ENCODE data around the gene PKP3.

DNA sequence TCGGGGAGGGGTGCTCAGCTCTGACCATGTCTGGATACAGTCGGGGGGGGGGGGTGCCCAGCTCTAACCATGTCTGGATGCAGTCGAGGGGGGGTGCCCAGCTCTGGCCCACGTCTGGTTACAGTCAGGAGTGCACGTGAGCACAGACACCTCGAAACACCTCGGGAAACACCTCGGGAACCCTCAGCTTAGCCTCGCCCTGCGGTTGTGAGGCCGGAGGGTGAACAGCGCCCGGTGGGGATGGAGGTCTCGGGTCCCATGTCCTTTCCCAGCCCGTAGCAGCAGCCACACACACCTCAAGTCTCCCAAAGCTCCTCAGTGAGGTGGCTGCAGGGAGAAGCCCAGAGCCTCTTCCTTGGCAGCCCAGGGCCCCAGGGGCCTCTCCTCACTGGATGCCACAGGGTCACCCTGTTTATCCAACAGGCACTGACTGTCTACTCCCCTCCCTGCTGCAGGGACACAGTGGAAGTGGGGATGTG, 18.7 kb downstream of the PKP3 start:
- TF ChIP-seq, protein P1, sequence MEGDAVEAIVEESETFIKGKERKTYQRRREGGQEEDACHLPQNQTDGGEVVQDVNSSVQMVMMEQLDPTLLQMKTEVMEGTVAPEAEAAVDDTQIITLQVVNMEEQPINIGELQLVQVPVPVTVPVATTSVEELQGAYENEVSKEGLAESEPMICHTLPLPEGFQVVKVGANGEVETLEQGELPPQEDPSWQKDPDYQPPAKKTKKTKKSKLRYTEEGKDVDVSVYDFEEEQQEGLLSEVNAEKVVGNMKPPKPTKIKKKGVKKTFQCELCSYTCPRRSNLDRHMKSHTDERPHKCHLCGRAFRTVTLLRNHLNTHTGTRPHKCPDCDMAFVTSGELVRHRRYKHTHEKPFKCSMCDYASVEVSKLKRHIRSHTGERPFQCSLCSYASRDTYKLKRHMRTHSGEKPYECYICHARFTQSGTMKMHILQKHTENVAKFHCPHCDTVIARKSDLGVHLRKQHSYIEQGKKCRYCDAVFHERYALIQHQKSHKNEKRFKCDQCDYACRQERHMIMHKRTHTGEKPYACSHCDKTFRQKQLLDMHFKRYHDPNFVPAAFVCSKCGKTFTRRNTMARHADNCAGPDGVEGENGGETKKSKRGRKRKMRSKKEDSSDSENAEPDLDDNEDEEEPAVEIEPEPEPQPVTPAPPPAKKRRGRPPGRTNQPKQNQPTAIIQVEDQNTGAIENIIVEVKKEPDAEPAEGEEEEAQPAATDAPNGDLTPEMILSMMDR (conservative IDR thresholded peaks at IDR 0.05): no peak
- TF ChIP-seq ZFX (IDR thresholded peaks at IDR 0.05): no peak
